H1 (cell line): ENCODE data around the gene TAF11L13. TPM values are rescaled to one million over a fixed set of nuclear protein-coding genes. Genes with fewer than 3 reads are reported as not detected.

ENCODE experiments used
- CTCF ChIA-PET: fragments of 300-600 bp; sonication (Branson Sonifier 250); formaldehyde crosslinking; loops from one replicate; lab custom pipeline; 2021; ENCODE audit not compliant: partially characterized antibody; lab: Charles Lee
- POLR2A ChIA-PET: fragments of 300-600 bp; sonication (Branson Sonifier 250); formaldehyde crosslinking; loops from one replicate; lab custom pipeline; 2021; ENCODE audit warnings: inconsistent platforms; ENCODE audit not compliant: partially characterized antibody; lab: Charles Lee
- DNase-seq, 2 experiments: peaks; one replicate each; pipeline versions ENCODE4 v3.0.0 to v3.0.0-alpha.2; 2010 to 2022; ENCODE audit warnings: low spot score in 2 of 2, low read depth in 1 of 2, mixed read lengths in 1 of 2
- FAIRE-seq: peaks from 2 replicates; lab custom pipeline; 2011; peaks lifted over from hg19 to GRCh38; lab: Jason Lieb, UNC
- H2AFZ ChIP-seq: 2 replicates; pipeline ENCODE4 v1.8.1; 2012; ENCODE audit warnings: low read length, inconsistent platforms
- H2AK5ac ChIP-seq: 2 replicates; pipeline ENCODE4 v1.6.1; 2013; ENCODE audit warnings: low read depth, low read length
- H2BK120ac ChIP-seq: replicated peaks from 2 replicates; pipeline ENCODE3; 2013; ENCODE audit warnings: low read depth, low read length, inconsistent platforms
- H2BK12ac ChIP-seq: 2 replicates; pipeline ENCODE4 v1.6.1; 2013; ENCODE audit warnings: low read depth, low read length
- H2BK15ac ChIP-seq: 2 replicates; pipeline ENCODE4 v1.6.1; 2013; ENCODE audit warnings: low read length
- H2BK20ac ChIP-seq: 2 replicates; pipeline ENCODE4 v1.6.1; 2013; ENCODE audit warnings: low read length
- H2BK5ac ChIP-seq: 2 replicates; pipeline ENCODE4 v1.6.1; 2013; ENCODE audit warnings: low read depth, low read length
- H3K14ac ChIP-seq: 2 replicates; pipeline ENCODE4 v1.6.1; 2013; ENCODE audit warnings: inconsistent platforms; ENCODE audit not compliant: insufficient read length
- H3K18ac ChIP-seq: 2 replicates; pipeline ENCODE4 v1.6.1; 2013; ENCODE audit warnings: low read length; ENCODE audit errors: extremely low read depth
- H3K23ac ChIP-seq: 2 replicates; pipeline ENCODE4 v1.6.1; 2013; ENCODE audit warnings: inconsistent platforms; ENCODE audit not compliant: insufficient read length
- H3K23me2 ChIP-seq: 2 replicates; pipeline ENCODE4 v1.6.1; 2013; ENCODE audit warnings: low read depth, low read length
- H3K27ac ChIP-seq: 2 replicates; pipeline ENCODE4 v1.6.1; 2011; ENCODE audit warnings: low read depth, low read length, inconsistent platforms
- H3K27me3 ChIP-seq, 4 experiments: replicated peaks in 1 of 4; 1 replicate in 1 of 4; 2 replicates in 3 of 4; pipeline versions ENCODE4 v1.6.1 to v1.8.1; 2011 to 2013; ENCODE audit warnings: low read length in 3 of 4, mild to moderate bottlenecking in 3 of 4, inconsistent platforms in 2 of 4, mixed read lengths in 2 of 4, moderate library complexity in 1 of 4; ENCODE audit not compliant: control insufficient read depth in 3 of 4, insufficient read depth in 3 of 4; ENCODE audit errors: extremely low read depth in 1 of 4
- H3K36me3 ChIP-seq, 4 experiments: 2 replicates each; pipeline versions ENCODE4 v1.6.1 to v1.8.1; 2011 to 2013; ENCODE audit warnings: mild to moderate bottlenecking in 4 of 4, low read length in 3 of 4, moderate library complexity in 2 of 4, control low read depth in 1 of 4, inconsistent platforms in 1 of 4; ENCODE audit not compliant: insufficient read depth in 4 of 4, control insufficient read depth in 2 of 4
- H3K4ac ChIP-seq: replicated peaks from 2 replicates; pipeline ENCODE3; 2013; ENCODE audit warnings: low read length, low read depth, mixed read lengths, inconsistent platforms; ENCODE audit not compliant: insufficient read length
- H3K4me1 ChIP-seq, 4 experiments: replicated peaks in 1 of 4; 1 replicate in 1 of 4; 2 replicates in 3 of 4; pipeline versions ENCODE4 v1.6.1 to v1.8.1; 2011 to 2013; ENCODE audit warnings: low read length in 3 of 4, inconsistent platforms in 2 of 4, mixed read lengths in 1 of 4; ENCODE audit not compliant: insufficient read depth in 4 of 4, control insufficient read depth in 3 of 4
- H3K4me2 ChIP-seq, 2 experiments: 2 replicates each; pipeline versions ENCODE4 v1.6.1 to v1.8.1; 2011 to 2013; ENCODE audit warnings: low read depth in 2 of 2, low read length in 2 of 2, control low read depth in 1 of 2, inconsistent platforms in 1 of 2, mild to moderate bottlenecking in 1 of 2; ENCODE audit not compliant: insufficient read depth in 1 of 2
- H3K4me3 ChIP-seq, 4 experiments: fragments of 200-600, 300-600 bp in 1 of 4; sonication (generic), shearing (Covaris generic), sonication (Bioruptor Twin) in 1 of 4; 2 replicates each; pipeline versions ENCODE4 v1.5.1 to v1.8.1; 2011 to 2016; ENCODE audit warnings: low read length in 4 of 4, low read depth in 3 of 4, control low read depth in 2 of 4, inconsistent platforms in 2 of 4, mild to moderate bottlenecking in 2 of 4, mixed read lengths in 1 of 4, moderate library complexity in 1 of 4; ENCODE audit not compliant: insufficient read depth in 2 of 4; ENCODE audit errors: extremely low read depth in 1 of 4
- H3K56ac ChIP-seq: replicated peaks from 2 replicates; pipeline ENCODE3; 2013; ENCODE audit warnings: low read depth, mild to moderate bottlenecking, mixed read lengths, low read length, inconsistent platforms; ENCODE audit not compliant: insufficient read length
- H3K79me1 ChIP-seq: 2 replicates; pipeline ENCODE4 v1.6.1; 2013; ENCODE audit warnings: low read depth, low read length, control low read depth
- H3K79me2 ChIP-seq, 2 experiments: 2 replicates each; pipeline versions ENCODE4 v1.6.1 to v1.8.1; 2012 to 2013; ENCODE audit warnings: low read length in 2 of 2, mild to moderate bottlenecking in 2 of 2, inconsistent platforms in 1 of 2; ENCODE audit not compliant: insufficient read depth in 2 of 2, control insufficient read depth in 1 of 2
- H3K9ac ChIP-seq, 4 experiments: replicated peaks in 1 of 4; 1 replicate in 1 of 4; 2 replicates in 3 of 4; pipeline versions ENCODE4 v1.6.1 to v1.8.1; 2011 to 2013; ENCODE audit warnings: low read depth in 3 of 4, low read length in 3 of 4, control low read depth in 2 of 4, mild to moderate bottlenecking in 2 of 4, moderate library complexity in 2 of 4, inconsistent platforms in 1 of 4; ENCODE audit errors: extremely low read depth in 1 of 4
- H3K9me3 ChIP-seq, 2 experiments: 2 replicates each; pipeline versions ENCODE4 v1.6.1 to v1.8.1; 2012 to 2013; ENCODE audit warnings: mild to moderate bottlenecking in 2 of 2, moderate library complexity in 2 of 2, control low read depth in 1 of 2, inconsistent platforms in 1 of 2, low read depth in 1 of 2, low read length in 1 of 2, mixed read lengths in 1 of 2; ENCODE audit not compliant: insufficient read depth in 2 of 2
- H4K20me1 ChIP-seq, 2 experiments: replicated peaks in 1 of 2; 2 replicates each; pipeline versions ENCODE3 to v1.8.1; 2011 to 2013; ENCODE audit warnings: inconsistent platforms in 2 of 2, low read length in 2 of 2, mild to moderate bottlenecking in 1 of 2; ENCODE audit not compliant: insufficient read depth in 2 of 2, control insufficient read depth in 1 of 2
- H4K5ac ChIP-seq: 2 replicates; pipeline ENCODE4 v1.6.1; 2013; ENCODE audit warnings: low read length, low read depth, mixed read lengths, inconsistent platforms; ENCODE audit not compliant: insufficient read length
- H4K8ac ChIP-seq: 2 replicates; pipeline ENCODE4 v1.8.0; 2013; ENCODE audit warnings: mild to moderate bottlenecking, moderate library complexity, low read length, inconsistent platforms; ENCODE audit not compliant: insufficient read depth; ENCODE audit errors: extremely low read depth
- H4K91ac ChIP-seq: replicated peaks from 2 replicates; pipeline ENCODE3; 2013; ENCODE audit warnings: low read length, mixed read lengths, inconsistent platforms; ENCODE audit not compliant: insufficient read length
- BCL11A ChIP-seq, 2 experiments: IDR thresholded peaks; one replicate each; pipeline ENCODE4 v1.6.1; 2011; ENCODE audit warnings: low read depth in 2 of 2, low read length in 2 of 2, mild to moderate bottlenecking in 2 of 2
- CHD2 ChIP-seq: IDR thresholded peaks from 2 replicates; pipeline ENCODE4 v1.6.1; 2012; ENCODE audit warnings: low read length, improper control_type of control experiment
- EGR1 ChIP-seq: IDR thresholded peaks from 2 replicates; pipeline ENCODE4 v1.6.1; 2011; ENCODE audit warnings: low read depth, low read length, borderline replicate concordance
- KDM4A ChIP-seq: IDR thresholded peaks from one replicate; pipeline ENCODE4 v1.7.1; 2012; ENCODE audit warnings: low read depth, mild to moderate bottlenecking, moderate library complexity, low read length, inconsistent platforms; ENCODE audit not compliant: severe bottlenecking
- KDM5A ChIP-seq: fragments of 200-600 bp; IDR thresholded peaks from 2 replicates; pipeline ENCODE4 v1.7.1; 2012; ENCODE audit warnings: mild to moderate bottlenecking, low read length, inconsistent platforms, mixed read lengths
- MAFK ChIP-seq: IDR thresholded peaks from 2 replicates; pipeline ENCODE4 v1.6.1; 2012; ENCODE audit warnings: low read depth, mild to moderate bottlenecking, improper control_type of control experiment, low read length
- POLR2AphosphoS5 ChIP-seq: IDR thresholded peaks from 2 replicates; pipeline ENCODE4 v1.6.1; 2011; ENCODE audit warnings: low read depth, low read length
- RXRA ChIP-seq: IDR thresholded peaks from 2 replicates; pipeline ENCODE4 v1.6.1; 2011; ENCODE audit warnings: low read depth, mild to moderate bottlenecking, low read length, moderate library complexity; ENCODE audit not compliant: insufficient read depth
- SIX5 ChIP-seq: IDR thresholded peaks from 2 replicates; pipeline ENCODE4 v1.6.1; 2011; ENCODE audit warnings: mild to moderate bottlenecking, low read depth, low read length
- SUZ12 ChIP-seq: fragments of 200-600 bp; sonication (generic); IDR thresholded peaks from 2 replicates; pipeline ENCODE4 v1.6.1; 2012; ENCODE audit warnings: mild to moderate bottlenecking, inconsistent platforms, low read length, moderate library complexity, mixed read lengths
- TBP ChIP-seq: IDR thresholded peaks from 2 replicates; pipeline ENCODE4 v1.6.1; 2011; ENCODE audit warnings: low read depth, low read length, improper control_type of control experiment
- ZNF274 ChIP-seq: IDR thresholded peaks from 2 replicates; pipeline ENCODE4 v1.7.0; 2012; ENCODE audit warnings: low read length, borderline replicate concordance; ENCODE audit errors: extremely low read depth
- WGBS, 2 experiments: shearing (Covaris generic) in 1 of 2; methylation state at CpG; one replicate each; pipeline versions ENCODE4 v1.1.6 to v1.1.7; 2013 to 2015; ENCODE audit warnings: low lambda C conversion rate in 2 of 2, mixed read lengths in 2 of 2, inconsistent platforms in 1 of 2, low coverage in 1 of 2, missing lambda C conversion rate in 1 of 2; ENCODE audit not compliant: insufficient replicate concordance in 2 of 2, insufficient coverage in 1 of 2, insufficient read length in 1 of 2; ENCODE audit errors: extremely low coverage in 1 of 2, missing lambda C conversion rate in 1 of 2; 5-methylcytosine and 5-hydroxymethylcytosine counted together
- polyA plus RNA-seq, 7 experiments: library from polyadenylated mRNA; depleted of rRNA in 3 of 7; stranded (reverse) in 5 of 7; unstranded in 2 of 7; fragments of >200 nt in 5 of 7; fragments of 200-250 nt in 2 of 7; gene quantifications; 1 replicate in 5 of 7; 2 replicates in 1 of 7; 4 replicates in 1 of 7; pipeline versions ENCODE4 v1.2.1 to v1.2.3, GENCODE V29; 2011 to 2013; ENCODE audit warnings: missing spikeins in 2 of 7, mixed read lengths in 2 of 7
- total RNA-seq: library from RNA; stranded (reverse); fragmentation: NEBNext Ultra II Directional; extraction: Animal tissue kit (Norgen Biotek cat#: 25700); gene quantifications from 2 replicates; pipeline ENCODE4 v1.2.1, GENCODE V29; 2021

Gene TAF11L13
- total and polyA plus RNA-seq, 2 of the 8 experiments (the other 6 are each of a cell fraction or from before 2014, with no cell fraction given) = not detected

GRCh38 chr5:17665836-17666235 lies 33.9 kb downstream of the TAF11L13 start:
- no peak overlapping the region for H3K9ac ChIP-seq
- TF ChIP-seq RXRA (no peak), KDM5A (no peak), BCL11A (IDR thresholded peaks at IDR 0.05; ENCODE audit: low read depth in 2 of 2, low read length in 2 of 2) (no peak), SUZ12 (no peak), MAFK (no peak), CHD2 (no peak), SIX5 (no peak), ZNF274 (no peak), KDM4A (no peak), POLR2AphosphoS5 (no peak), TBP (no peak), EGR1 (no peak)
- H3K4me3 ChIP-seq = no peak overlapping the region
- no peak overlapping the region for H2AK5ac ChIP-seq
- H2AFZ ChIP-seq = no peak overlapping the region
- no peak overlapping the region for H3K56ac ChIP-seq
- FAIRE-seq = no peak
- no peak overlapping the region for H4K8ac ChIP-seq
- no peak overlapping the region for H3K18ac ChIP-seq
- no peak overlapping the region for H2BK5ac ChIP-seq
- H3K79me2 ChIP-seq = no peaks in the 10 kb centered on the region
- no peaks in the 10 kb centered on the region for H3K27me3 ChIP-seq
- H3K27ac ChIP-seq = no peak overlapping the region
- no peak overlapping the region for H4K91ac ChIP-seq
- 93% methylated on average over 2 of the region's 2 CpGs; no CpG with 5 or more reads in 1 of the 2 experiments for WGBS, 2 experiments
- ChIA-PET POLR2A (no interaction called here), CTCF (interaction anchor here (1.1 kb wide), 1 partner anchor 45 kb away, joined by 4 read pairs; no protein-coding TSS in a partner anchor)
- H4K20me1 ChIP-seq = no peaks in the 10 kb centered on the region
- peaks cover 0 to 6% of the 10 kb centered on the region in 2 experiments; a peak in 1 of 4 replicates for H3K9me3 ChIP-seq
- H3K4me1 ChIP-seq = peaks cover 0 to 3% (median 0%) of the 10 kb centered on the region in 4 experiments; a peak in 1 of 7 replicates
- H2BK20ac ChIP-seq = no peak overlapping the region
- no peak overlapping the region for H3K4ac ChIP-seq
- no peak overlapping the region for H4K5ac ChIP-seq
- H3K23ac ChIP-seq = no peak overlapping the region
- H3K36me3 ChIP-seq = no peaks in the 10 kb centered on the region
- DNase-seq = no peak
- H3K14ac ChIP-seq = no peak overlapping the region
- H2BK120ac ChIP-seq = no peak overlapping the region
- no peaks in the 10 kb centered on the region for H3K23me2 ChIP-seq
- H2BK12ac ChIP-seq = no peak overlapping the region
- H2BK15ac ChIP-seq = no peak overlapping the region
- no peak overlapping the region for H3K4me2 ChIP-seq
- H3K79me1 ChIP-seq = no peaks in the 10 kb centered on the region
